Esophagus squamous epithelium (tissue), 4 donors: ENCODE measurements around the gene TAPT1.

Experiments used
- CTCF ChIP-seq, 6 experiments: fragments of 450-650 bp in 4 of 6; fragments of 200-600 bp in 2 of 6; sonication (generic) in 2 of 6; IDR thresholded peaks; one replicate each; pipeline ENCODE4 v1.5.1; 2016 to 2019; ENCODE audit warnings: antibody characterized with exemption in 6 of 6, mild to moderate bottlenecking in 4 of 6, moderate library complexity in 4 of 6
- POLR2A ChIP-seq, 4 donors: fragments of 450-650 bp; IDR thresholded peaks; one replicate each; pipeline ENCODE4 v1.6.1; 2017; ENCODE audit warnings: antibody characterized with exemption in 4 of 4, mild to moderate bottlenecking in 4 of 4, moderate library complexity in 3 of 4

DNA sequence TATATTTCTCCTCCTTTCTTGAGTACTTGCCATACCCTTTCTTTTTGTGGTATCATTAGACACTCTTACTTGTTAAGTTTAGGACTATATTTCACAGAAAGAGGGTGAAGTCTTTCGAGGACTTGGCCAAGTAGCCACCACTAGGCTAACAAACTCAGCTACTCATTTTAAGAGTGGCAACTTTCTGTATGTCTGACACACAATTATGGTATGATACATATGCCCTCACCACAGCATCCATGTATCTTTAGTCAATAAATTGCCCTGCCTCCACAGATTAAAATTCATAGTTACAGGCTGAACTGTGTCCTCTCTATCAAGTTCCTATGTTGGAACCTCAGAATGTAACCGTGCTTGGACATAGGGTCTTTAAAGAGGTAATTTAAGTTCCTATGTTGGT, 23.2 kb downstream of the TAPT1 start:
- TF ChIP-seq POLR2A (IDR thresholded peaks at IDR 0.05) (no peak), CTCF (IDR thresholded peaks at IDR 0.05) (no peak)
